HCT116 (cell line): ENCODE results near the gene CSNK1D. TPM values are rescaled to one million over a fixed set of nuclear protein-coding genes. Genes with fewer than 3 reads are reported as not detected.

ENCODE experiments used
- ATAC-seq: fragments of 200-7000 bp; cut with Tn5 transposase; 2 replicates; pipeline ENCODE4 v1.9.1; 2020; ENCODE audit warnings: mild to moderate bottlenecking, moderate library complexity
- BruUV-seq: library from RNA; stranded (reverse); fragments of 400-500 nt; replicated peaks from 2 replicates; lab custom pipeline; 2021; lab: Mats Ljungman, UMichigan
- CTCF ChIA-PET: fragments of 300-600 bp; sonication (Branson Sonifier 250); formaldehyde crosslinking; loops from one replicate; lab custom pipeline; 2021; ENCODE audit warnings: antibody characterized with exemption; lab: Charles Lee
- POLR2A ChIA-PET: fragments of 300-600, 350-600 bp; sonication (Branson Sonifier 250); formaldehyde crosslinking; loops from one replicate; lab custom pipeline; 2021; ENCODE audit warnings: antibody characterized with exemption; lab: Charles Lee
- RAD21 ChIA-PET, 2 experiments: fragments of 300-600 bp; sonication (Branson Sonifier 250); formaldehyde crosslinking; loops; one replicate each; lab custom pipeline; 2023; ENCODE audit warnings: low total read pairs in 2 of 2; ENCODE audit not compliant: uncharacterized antibody in 2 of 2, unreplicated experiment in 2 of 2, low non-redundant PET in 1 of 2; lab: Charles Lee
- DNase-seq: peaks from one replicate; pipeline ENCODE4 v3.0.0-alpha.2; 2010; ENCODE audit warnings: low read depth, low spot score
- H2AFZ ChIP-seq: fragments of 200-600 bp; shearing (Covaris generic), sonication (generic); 2 replicates; pipeline ENCODE4 v1.6.1; 2017; ENCODE audit warnings: low read depth, mixed run types, mixed read lengths, antibody characterized with exemption, low read length; ENCODE audit not compliant: poor library complexity, severe bottlenecking
- H3K27ac ChIP-seq: 2 replicates; pipeline ENCODE4 v1.5.1; 2012; ENCODE audit warnings: low read depth, low read length
- H3K27me3 ChIP-seq: fragments of 200-600 bp; sonication (generic); 2 replicates; pipeline ENCODE4 v1.6.1; 2016; ENCODE audit warnings: mixed run types, low read length, mixed read lengths; ENCODE audit not compliant: insufficient read depth
- H3K36me3 ChIP-seq, 2 experiments: fragments of 200-500 bp in 1 of 2; fragments of 200-600 bp in 1 of 2; sonication (Bioruptor generic) in 1 of 2; sonication (generic) in 1 of 2; 2 replicates each; pipeline versions ENCODE4 v1.5.1 to v1.6.1; 2014 to 2016; ENCODE audit warnings: low read length in 2 of 2, inconsistent platforms in 1 of 2, mixed read lengths in 1 of 2, mixed run types in 1 of 2; ENCODE audit not compliant: insufficient read depth in 2 of 2, control insufficient read depth in 1 of 2
- H3K4me1 ChIP-seq, 2 experiments: fragments of 200-600 bp in 1 of 2; sonication (generic) in 1 of 2; 2 replicates each; pipeline versions ENCODE4 v1.5.1 to v1.6.1; 2012 to 2017; ENCODE audit warnings: low read length in 2 of 2, inconsistent platforms in 1 of 2, mild to moderate bottlenecking in 1 of 2, mixed read lengths in 1 of 2, mixed run types in 1 of 2, moderate library complexity in 1 of 2; ENCODE audit not compliant: insufficient read depth in 2 of 2, control insufficient read depth in 1 of 2
- H3K4me2 ChIP-seq: fragments of 200-600 bp; sonication (generic); 2 replicates; pipeline ENCODE4 v1.6.1; 2017; ENCODE audit warnings: mixed run types, low read length, mixed read lengths
- H3K4me3 ChIP-seq, 2 experiments: fragments of 200-600 bp in 1 of 2; sonication (generic) in 1 of 2; replicated peaks in 1 of 2; 2 replicates each; pipeline ENCODE4 v1.5.1; 2011 to 2016; ENCODE audit warnings: low read length in 2 of 2, control low read depth in 1 of 2, low read depth in 1 of 2, mild to moderate bottlenecking in 1 of 2, mixed read lengths in 1 of 2, mixed run types in 1 of 2
- H3K79me2 ChIP-seq: fragments of 200-600 bp; sonication (generic); 2 replicates; pipeline ENCODE4 v1.6.1; 2017; ENCODE audit warnings: mild to moderate bottlenecking, mixed run types, low read length, moderate library complexity, mixed read lengths; ENCODE audit not compliant: insufficient read depth
- H3K9ac ChIP-seq: fragments of 200-600 bp; sonication (generic); 2 replicates; pipeline ENCODE4 v1.6.1; 2016; ENCODE audit warnings: low read length, mixed read lengths
- H3K9me2 ChIP-seq: fragments of 200-600 bp; sonication (generic), shearing (Covaris generic); 2 replicates; pipeline ENCODE4 v1.6.1; 2017; ENCODE audit warnings: mixed run types, mild to moderate bottlenecking, moderate library complexity; ENCODE audit not compliant: insufficient read depth
- H3K9me3 ChIP-seq, 2 experiments: fragments of 200-500 bp in 1 of 2; fragments of 200-600 bp in 1 of 2; sonication (Bioruptor generic) in 1 of 2; sonication (generic) in 1 of 2; 2 replicates each; pipeline ENCODE4 v1.6.1; 2014 to 2017; ENCODE audit warnings: low read length in 2 of 2, mixed read lengths in 2 of 2, inconsistent platforms in 1 of 2, low read depth in 1 of 2, mild to moderate bottlenecking in 1 of 2, mixed run types in 1 of 2, moderate library complexity in 1 of 2; ENCODE audit not compliant: control insufficient read depth in 1 of 2, insufficient read depth in 1 of 2
- H4K20me1 ChIP-seq: fragments of 200-600 bp; sonication (generic), shearing (Covaris generic); 2 replicates; pipeline ENCODE4 v1.6.1; 2017; ENCODE audit warnings: mixed run types, mild to moderate bottlenecking, moderate library complexity; ENCODE audit not compliant: insufficient read depth
- CEBPB ChIP-seq: IDR thresholded peaks from 2 replicates; pipeline ENCODE4 v1.6.1; 2012; ENCODE audit warnings: low read depth
- CTCF ChIP-seq, 3 experiments: fragments of 200-600 bp in 1 of 3; sonication (generic) in 1 of 3; IDR thresholded peaks in 2 of 3; conservative IDR thresholded peaks in 1 of 3; 2 replicates each; pipeline ENCODE4 v1.5.1; 2012 to 2017; ENCODE audit warnings: low read depth in 2 of 3, low read length in 2 of 3, antibody characterized with exemption in 1 of 3, borderline replicate concordance in 1 of 3, control low read depth in 1 of 3, mild to moderate bottlenecking in 1 of 3, mixed read lengths in 1 of 3, mixed run types in 1 of 3, moderate library complexity in 1 of 3; ENCODE audit not compliant: insufficient read depth in 1 of 3
- EGR1 ChIP-seq: IDR thresholded peaks from 2 replicates; pipeline ENCODE4 v1.6.1; 2012; ENCODE audit warnings: low read depth
- ELF1 ChIP-seq: IDR thresholded peaks from 2 replicates; pipeline ENCODE4 v1.6.1; 2012; ENCODE audit warnings: low read depth, borderline replicate concordance
- EZH2 ChIP-seq: fragments of 200-600 bp; sonication (generic); IDR thresholded peaks from 2 replicates; pipeline ENCODE4 v1.6.1; 2017; ENCODE audit warnings: antibody characterized with exemption, mixed run types
- EZH2phosphoT487 ChIP-seq: fragments of 200-600 bp; IDR thresholded peaks from 2 replicates; pipeline ENCODE4 v1.6.1; 2018; ENCODE audit warnings: antibody characterized with exemption, borderline replicate concordance
- FOSL1 ChIP-seq: IDR thresholded peaks from 2 replicates; pipeline ENCODE4 v1.6.1; 2012; ENCODE audit warnings: low read depth
- POLR2A ChIP-seq: IDR thresholded peaks from 2 replicates; pipeline ENCODE4 v1.7.0; 2011; ENCODE audit warnings: borderline replicate concordance; ENCODE audit not compliant: insufficient read depth, insufficient read length; ENCODE audit errors: extremely low read depth
- POLR2AphosphoS5 ChIP-seq: IDR thresholded peaks from 2 replicates; pipeline ENCODE4 v1.6.1; 2011; ENCODE audit warnings: mild to moderate bottlenecking, low read depth, low read length, moderate library complexity
- SIN3A ChIP-seq: IDR thresholded peaks from 2 replicates; pipeline ENCODE4 v1.6.1; 2012; ENCODE audit warnings: low read depth
- SRF ChIP-seq: IDR thresholded peaks from 2 replicates; pipeline ENCODE4 v1.6.1; 2012; ENCODE audit warnings: low read depth
- TCF7L2 ChIP-seq: IDR thresholded peaks from 2 replicates; pipeline ENCODE4 v1.7.0; 2011; ENCODE audit warnings: borderline replicate concordance, inconsistent platforms; ENCODE audit not compliant: insufficient read depth, insufficient read length; ENCODE audit errors: extremely low read depth
- YY1 ChIP-seq: IDR thresholded peaks from 2 replicates; pipeline ENCODE4 v1.6.1; 2011; ENCODE audit warnings: low read length, low read depth, moderate library complexity, mild to moderate bottlenecking; ENCODE audit not compliant: insufficient replicate concordance; ENCODE audit errors: extremely low read depth
- ZFX ChIP-seq: fragments of 450-650 bp; IDR thresholded peaks from 2 replicates; pipeline ENCODE4 v1.6.1; 2017
- ZNF274 ChIP-seq: fragments of 200-500 bp; sonication (Bioruptor generic); IDR thresholded peaks from 2 replicates; pipeline ENCODE4 v1.6.1; 2014; ENCODE audit warnings: mild to moderate bottlenecking, low read depth, low read length, inconsistent platforms
- intact Hi-C: fragments of 100-400 bp; cut with micrococcal nuclease; formaldehyde crosslinking; loops from 2 replicates; pipeline ENCODE4 v1.10.0; 2022
- total RNA-seq: library from RNA; stranded (reverse); gene quantifications from one replicate; pipeline ENCODE4 v1.2.1, GENCODE V29; 2021; ENCODE audit not compliant: unreplicated experiment
- TF ChIP-seq, protein P1 (sequence below): IDR thresholded peaks from 2 replicates; pipeline ENCODE4 v1.6.1; 2012
- TF ChIP-seq, protein P2 (sequence below): IDR thresholded peaks from 2 replicates; pipeline ENCODE4 v1.6.1; 2011; ENCODE audit warnings: mild to moderate bottlenecking, low read length, moderate library complexity; ENCODE audit not compliant: insufficient replicate concordance; ENCODE audit errors: extremely low read depth

The CSNK1D gene
- total RNA-seq, 1 experiment from 2014 or later = 176 TPM

- BruUV-seq = no TSS peak
- ChIA-PET POLR2A (interaction anchor here (0.6 to 3.0 kb wide), 15 partner anchors 8 to 198 kb away, joined by 3 to 31 read pairs (median 4); partner anchors contain the start of gene CCDC57), CTCF (interaction anchor here (1.2 to 1.3 kb wide), 2 partner anchors 15 to 22 kb away, joined by 3 to 6 read pairs; no protein-coding TSS in a partner anchor), RAD21 (interaction anchor here (1.0 kb wide), 2 partner anchors 12 to 23 kb away, joined by 5 to 6 read pairs; no protein-coding TSS in a partner anchor)
- TF ChIP-seq POLR2A (no peak), SRF (no peak), SIN3A (no peak), ZNF274 (no peak), CTCF (IDR thresholded peaks at IDR 0.05 in 2 of 3, conservative IDR thresholded peaks at IDR 0.05 in 1 of 3; ENCODE audit: borderline replicate concordance in 1 of 3, insufficient read depth in 1 of 3, low read depth in 2 of 3, low read length in 2 of 3) (no peak), EGR1 (no peak), EZH2phosphoT487 (no peak), CEBPB (no peak), YY1 (no peak), ZFX (peak; percentile 96), FOSL1 (no peak), EZH2 (no peak), POLR2AphosphoS5 (peak; percentile 54; the same call in 1 of the 2 replicates), ELF1 (no peak), TCF7L2 (peak; percentile 96)
- TF ChIP-seq, protein P1, sequence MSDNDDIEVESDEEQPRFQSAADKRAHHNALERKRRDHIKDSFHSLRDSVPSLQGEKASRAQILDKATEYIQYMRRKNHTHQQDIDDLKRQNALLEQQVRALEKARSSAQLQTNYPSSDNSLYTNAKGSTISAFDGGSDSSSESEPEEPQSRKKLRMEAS = no peak
- TF ChIP-seq, protein P2, sequence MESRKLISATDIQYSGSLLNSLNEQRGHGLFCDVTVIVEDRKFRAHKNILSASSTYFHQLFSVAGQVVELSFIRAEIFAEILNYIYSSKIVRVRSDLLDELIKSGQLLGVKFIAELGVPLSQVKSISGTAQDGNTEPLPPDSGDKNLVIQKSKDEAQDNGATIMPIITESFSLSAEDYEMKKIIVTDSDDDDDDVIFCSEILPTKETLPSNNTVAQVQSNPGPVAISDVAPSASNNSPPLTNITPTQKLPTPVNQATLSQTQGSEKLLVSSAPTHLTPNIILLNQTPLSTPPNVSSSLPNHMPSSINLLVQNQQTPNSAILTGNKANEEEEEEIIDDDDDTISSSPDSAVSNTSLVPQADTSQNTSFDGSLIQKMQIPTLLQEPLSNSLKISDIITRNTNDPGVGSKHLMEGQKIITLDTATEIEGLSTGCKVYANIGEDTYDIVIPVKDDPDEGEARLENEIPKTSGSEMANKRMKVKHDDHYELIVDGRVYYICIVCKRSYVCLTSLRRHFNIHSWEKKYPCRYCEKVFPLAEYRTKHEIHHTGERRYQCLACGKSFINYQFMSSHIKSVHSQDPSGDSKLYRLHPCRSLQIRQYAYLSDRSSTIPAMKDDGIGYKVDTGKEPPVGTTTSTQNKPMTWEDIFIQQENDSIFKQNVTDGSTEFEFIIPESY = no peak
- Histone ChIP-seq H3K27ac (peak overlapping the region; percentile 98), H3K9me2 (no peaks in the 10 kb centered on the region), H3K27me3 (no peaks in the 10 kb centered on the region), H3K4me2 (peak overlapping the region; percentile 91), H3K4me1 (peaks cover 33 to 68% of the 10 kb centered on the region in 2 experiments), H3K9me3 (peaks cover 0 to 3% of the 10 kb centered on the region in 2 experiments; a peak in 1 of 4 replicates), H2AFZ (no peak overlapping the region), H3K4me3 (peak overlapping the region; percentile 99 to 100), H4K20me1 (peaks cover 13% of the 10 kb centered on the region; the same call in 1 of the 2 replicates), H3K36me3 (peaks cover 0 to 31% of the 10 kb centered on the region in 2 experiments; a peak in 2 of 4 replicates), H3K9ac (peak overlapping the region; percentile 100), H3K79me2 (peaks cover 49% of the 10 kb centered on the region)
- ATAC-seq (peak; percentile 49), DNase-seq (no peak)
- intact Hi-C loops = no loop called here
Measured at GRCh38 chr17:82228278-82228841, 45.1 kb downstream of the CSNK1D start.
